T follicular helper cell (primary cell): Measurements from ENCODE around the gene TNFSF8.

ENCODE experiments used
- DNase-seq: peaks from one replicate; pipeline ENCODE4 v3.0.0-alpha.2; 2020; ENCODE audit warnings: low read depth

The TNFSF8 gene

DNA sequence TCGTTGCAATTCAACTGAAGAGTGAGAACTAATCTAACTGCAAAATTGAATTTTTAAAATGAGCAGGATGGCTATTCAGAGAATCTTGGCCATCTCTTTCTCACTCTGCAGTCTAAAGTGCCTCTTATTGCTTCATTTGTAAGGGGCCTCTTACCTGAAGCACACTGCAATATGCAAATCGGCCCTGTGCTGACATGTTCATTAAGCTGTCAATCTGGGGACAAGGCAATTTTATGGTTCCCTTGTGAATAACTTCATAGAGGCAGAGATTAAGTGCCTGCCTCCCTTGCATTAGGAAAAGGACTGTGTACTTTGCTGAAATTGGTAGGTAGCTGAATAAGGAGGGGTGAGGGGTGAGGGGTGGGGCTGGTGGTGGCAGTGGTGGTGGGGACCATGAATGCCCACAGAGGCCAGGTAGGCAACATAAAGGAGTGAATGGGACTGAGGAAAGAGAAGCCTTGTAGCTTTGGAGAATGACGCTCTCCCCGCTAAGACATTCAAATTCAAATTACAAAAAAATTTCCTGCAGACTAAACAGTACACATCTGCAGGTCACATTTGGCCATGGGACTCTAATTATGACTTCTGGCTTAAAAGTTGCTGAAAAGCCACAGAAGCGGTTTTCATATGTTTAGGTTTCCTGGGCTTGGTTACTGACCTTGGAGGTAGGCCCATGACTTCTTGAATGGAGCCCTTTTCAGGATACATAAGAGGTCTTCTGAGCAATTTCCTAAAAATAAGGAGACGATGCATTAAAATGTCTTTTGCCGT, 25.0 kb downstream of the TNFSF8 start:
- no peak for DNase-seq

GRCh38 chr9:114902786-114903524, 27.4 kb downstream of the TNFSF8 start:
- peak; percentile 32 for DNase-seq

- DNase-seq: no peak
Observed at GRCh38 chr9:114900942-114901802, 29.2 kb downstream of the TNFSF8 start.

DNA sequence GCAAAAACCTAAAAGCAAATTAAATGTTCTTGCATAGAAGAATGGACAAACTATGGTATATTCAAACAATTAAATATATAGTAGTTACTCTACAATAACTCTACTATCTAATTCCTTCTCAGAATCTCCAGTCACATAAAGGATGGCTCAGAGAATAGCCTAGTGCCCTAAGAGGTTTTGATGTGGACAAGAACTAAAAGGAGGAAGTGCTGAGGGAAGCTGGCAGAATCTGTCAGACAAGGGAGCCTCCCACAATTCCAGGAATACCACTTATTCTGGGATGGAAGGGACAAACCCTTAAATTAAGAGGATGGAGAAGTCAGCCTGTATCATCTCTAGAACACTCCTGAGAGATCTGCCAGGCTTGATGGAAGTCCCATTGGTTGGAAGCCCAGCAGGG, 30.4 kb downstream of the TNFSF8 start:
- no peak for DNase-seq

- no peak for DNase-seq
Observed at GRCh38 chr9:114899461-114899860, 30.9 kb downstream of the TNFSF8 start.

GRCh38 chr9:114898741-114899140, 31.6 kb downstream of the TNFSF8 start:
- DNase-seq: peak; percentile 81

- DNase-seq: no peak
Observed at GRCh38 chr9:114897196-114897595, 33.2 kb downstream of the TNFSF8 start.

GRCh38 chr9:114896344-114896743, 34.0 kb downstream of the TNFSF8 start:
- DNase-seq: no peak

DNA sequence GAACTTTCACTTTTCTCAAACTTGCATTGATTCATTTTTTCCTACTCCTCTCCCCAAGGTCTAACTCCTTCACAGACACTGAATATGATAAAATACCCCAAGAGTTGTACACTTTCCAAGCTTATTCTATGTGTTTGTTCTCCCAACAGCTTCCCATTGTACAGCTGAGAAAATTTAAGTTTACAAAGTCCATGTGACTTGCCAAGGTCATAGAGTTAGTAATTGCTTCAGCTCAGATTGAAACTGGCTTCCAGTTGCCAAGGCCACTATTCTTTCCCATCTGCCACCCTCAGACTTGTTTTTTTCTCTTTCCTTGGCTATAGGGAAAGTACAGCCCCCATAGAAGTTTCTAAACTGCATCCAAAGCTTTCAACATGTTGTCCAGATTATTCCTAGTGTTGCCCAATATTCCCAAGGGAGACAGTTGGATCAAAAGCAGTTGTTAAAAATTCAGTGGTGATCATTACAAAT, 34.8 kb downstream of the TNFSF8 start:
- DNase-seq: no peak

DNA sequence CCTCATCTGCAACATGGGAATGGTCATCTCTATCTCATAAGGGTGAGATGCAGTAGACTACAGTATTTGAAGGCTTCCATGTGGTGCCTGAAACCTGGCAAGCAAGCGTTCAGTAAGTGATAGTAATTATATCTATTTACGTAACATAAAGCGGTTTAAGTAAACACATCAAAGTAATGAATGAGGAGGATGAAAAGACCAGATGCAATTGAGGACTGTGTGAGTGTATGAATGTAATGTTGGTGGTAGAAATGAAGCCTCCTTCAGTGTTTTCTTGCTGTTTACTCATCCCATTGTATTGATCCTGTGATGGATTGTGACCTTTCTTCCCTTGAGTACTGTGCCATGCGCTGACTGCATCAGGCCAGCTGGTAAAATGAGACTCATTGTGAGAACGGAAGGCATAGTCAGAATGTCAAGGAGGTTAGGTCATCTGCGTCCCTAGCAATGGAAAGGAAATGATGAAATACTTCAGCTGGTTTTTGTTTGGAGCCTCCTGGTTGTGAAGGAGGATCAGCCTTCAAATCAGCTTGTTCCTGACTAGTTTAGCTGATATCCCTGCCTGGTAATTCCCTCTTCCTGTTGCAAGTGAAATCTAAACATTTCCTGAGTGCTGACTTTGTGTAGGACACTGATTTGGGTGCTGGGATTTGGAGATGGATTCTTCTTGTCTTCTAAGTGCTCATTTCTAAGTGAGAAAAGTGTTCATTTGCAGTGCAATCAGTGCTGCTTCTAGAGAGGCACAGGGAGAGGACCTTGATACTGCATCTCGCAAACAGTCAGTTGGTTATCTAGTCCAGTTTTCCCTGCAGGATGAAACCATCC, 35.6 kb downstream of the TNFSF8 start:
- DNase-seq: no peak

DNA sequence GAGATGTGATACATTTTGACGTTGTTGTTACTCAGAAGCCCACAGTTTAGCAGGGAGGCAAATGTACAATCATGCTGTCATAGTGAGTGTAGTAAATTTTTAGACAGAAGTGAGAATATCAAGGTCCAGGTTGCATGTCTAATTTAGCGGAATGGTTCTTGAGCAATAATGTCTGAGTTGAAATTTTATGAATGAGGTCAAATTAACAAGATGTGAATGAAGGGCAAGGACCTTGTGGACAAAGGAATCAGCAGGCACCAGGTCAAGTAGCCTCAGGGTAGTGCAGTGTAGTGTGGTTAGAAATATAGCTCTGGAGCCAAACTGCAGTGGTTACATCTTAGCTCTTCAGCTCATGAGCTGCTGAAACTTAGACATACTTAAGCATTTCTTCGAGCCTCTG, 36.2 kb downstream of the TNFSF8 start:
- DNase-seq: no peak

DNA sequence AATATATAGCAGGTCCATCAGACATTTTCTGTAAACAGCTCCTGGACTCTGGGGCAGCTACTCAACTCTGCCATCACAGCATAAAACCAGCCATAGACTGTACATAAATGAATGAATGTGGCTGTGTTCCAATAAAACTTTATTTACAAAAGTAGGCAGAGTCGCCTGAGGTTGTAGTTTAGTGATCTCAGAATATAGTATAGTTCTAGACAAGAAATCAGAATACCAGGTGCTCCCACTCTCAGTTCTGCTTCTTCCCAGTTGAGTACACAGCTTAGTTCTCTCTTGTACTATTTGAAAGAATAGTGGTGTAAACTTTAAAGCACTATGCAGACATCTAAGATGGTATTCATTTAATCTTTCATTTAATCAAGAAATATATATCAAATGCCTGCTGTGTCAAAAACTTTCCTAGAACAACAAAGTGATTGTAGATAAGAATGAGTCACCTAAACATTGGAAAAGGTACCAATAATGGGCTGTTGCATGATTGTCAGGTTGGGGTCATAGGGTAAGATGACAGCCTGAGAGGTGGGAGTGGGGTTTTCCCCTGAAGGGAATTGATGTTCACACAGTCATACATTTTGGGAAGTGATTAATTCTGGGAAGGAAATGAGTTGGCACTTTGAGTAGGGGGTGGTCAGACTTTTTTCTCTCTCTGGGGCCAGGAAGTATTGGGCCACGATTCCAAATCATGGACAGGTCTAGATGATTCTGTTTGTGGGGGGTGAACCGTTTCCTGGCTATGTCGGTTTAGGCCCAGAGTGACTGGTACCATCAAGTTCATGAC, 37.0 kb downstream of the TNFSF8 start:
- no peak for DNase-seq

DNA sequence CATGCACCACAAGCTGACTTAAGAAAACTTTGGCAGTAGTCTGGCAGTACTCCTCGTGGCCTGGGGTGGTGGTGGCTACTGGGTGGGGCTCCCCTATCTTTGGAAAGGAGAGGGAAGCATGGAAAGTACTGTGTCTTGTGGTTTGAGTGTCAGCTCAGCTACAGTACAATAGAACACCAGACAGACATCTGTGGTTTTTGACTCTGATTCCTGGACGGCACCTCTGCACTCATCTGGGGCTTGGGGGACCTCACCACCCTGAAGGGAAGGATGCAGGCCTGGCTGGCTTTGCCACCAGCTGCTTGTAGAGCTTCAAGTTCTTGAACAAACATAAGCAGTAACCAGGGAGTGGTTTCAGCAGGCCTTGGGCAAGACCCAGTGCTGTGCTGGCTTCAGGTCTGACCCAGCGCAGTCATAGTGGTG, 40.6 kb downstream of the TNFSF8 start:
- DNase-seq: no peak

DNA sequence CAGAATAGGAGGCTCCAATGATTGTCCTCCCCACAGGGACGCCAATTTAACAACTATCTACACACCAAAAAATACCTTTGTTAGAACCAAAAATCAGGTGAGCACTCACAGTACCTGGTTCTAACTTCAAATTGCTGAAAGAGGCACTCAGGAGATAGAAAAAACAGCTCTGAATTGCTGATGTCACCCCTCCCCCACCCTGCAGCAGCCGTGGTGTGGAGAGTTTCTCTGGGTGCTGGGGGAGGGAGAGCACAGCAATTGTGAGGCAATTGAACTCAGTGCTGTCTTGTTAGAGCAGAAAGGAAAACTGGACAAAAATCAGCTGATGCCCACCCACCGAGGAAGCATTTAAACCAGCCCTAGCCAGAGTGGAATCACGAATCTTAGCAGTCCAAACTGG, 41.8 kb downstream of the TNFSF8 start:
- DNase-seq: no peak

DNA sequence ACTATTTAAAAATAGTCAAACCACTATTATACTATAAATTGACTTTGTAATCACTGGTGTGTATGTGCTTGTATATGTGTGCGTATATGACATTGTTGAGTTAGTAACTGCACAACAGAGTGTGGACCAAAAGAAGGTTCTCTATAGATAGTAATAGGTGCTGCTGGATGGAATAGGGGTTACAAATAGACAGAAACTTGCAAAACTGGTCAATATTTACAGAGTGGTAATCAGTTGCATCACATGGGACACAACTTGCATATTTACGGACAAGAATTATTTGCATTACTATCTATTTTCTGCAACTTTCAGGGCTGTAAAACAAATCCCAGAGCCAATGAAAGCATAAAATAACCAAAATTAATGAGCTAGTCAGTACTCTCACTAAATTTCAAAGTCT, 42.4 kb downstream of the TNFSF8 start:
- no peak for DNase-seq

DNA sequence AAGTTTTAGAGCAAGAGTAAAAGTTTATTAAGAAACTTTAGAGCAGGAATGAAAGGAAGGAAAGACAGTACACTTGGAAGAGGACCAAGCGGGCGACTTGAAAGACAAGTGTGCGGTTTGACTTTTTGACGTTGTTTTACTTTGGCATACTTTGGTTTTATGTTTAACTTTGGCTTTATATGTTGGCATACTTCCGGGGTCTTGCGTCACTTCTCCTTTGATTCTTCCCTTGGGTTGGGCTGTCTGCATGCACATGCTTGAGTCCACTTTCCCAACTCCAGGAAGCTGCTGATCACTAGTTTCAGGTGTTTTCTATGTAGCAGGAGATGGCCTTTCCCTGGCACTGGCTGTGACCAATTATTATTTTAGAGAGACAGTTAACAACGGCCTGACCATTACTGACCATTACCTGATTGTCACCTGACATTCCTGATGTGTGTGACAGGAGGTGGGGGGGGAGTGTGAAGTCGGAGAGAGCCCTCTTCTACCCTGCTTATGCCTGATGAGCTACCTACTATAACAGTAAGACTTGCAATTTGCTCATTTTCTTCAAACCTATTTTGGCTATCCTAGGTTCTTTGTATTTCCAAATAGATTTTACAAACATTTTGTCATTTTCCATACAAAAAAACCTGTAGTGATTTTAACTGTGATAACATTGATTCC, 45.5 kb downstream of the TNFSF8 start:
- no peak for DNase-seq

DNA sequence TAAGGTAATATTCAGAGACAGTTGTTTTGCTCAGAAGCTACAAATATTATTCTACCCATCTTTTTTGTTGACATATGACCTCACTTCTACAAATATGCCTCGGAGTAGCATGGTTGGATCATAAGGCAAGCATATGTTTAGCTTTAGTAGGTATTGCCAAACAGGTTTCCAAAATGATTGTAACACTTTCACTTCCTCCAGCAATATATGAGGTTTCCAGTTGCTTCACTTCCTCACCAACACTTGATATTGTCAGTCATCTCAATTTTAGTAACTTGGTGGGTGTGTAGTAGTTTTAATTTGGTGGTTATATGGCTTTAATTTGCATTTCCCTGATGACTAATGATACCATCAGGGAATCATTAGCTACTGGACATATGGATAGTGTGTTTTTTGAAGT, 46.7 kb downstream of the TNFSF8 start:
- DNase-seq: no peak

GRCh38 chr9:114880291-114880745, 50.1 kb downstream of the TNFSF8 start:
- no peak for DNase-seq

DNA sequence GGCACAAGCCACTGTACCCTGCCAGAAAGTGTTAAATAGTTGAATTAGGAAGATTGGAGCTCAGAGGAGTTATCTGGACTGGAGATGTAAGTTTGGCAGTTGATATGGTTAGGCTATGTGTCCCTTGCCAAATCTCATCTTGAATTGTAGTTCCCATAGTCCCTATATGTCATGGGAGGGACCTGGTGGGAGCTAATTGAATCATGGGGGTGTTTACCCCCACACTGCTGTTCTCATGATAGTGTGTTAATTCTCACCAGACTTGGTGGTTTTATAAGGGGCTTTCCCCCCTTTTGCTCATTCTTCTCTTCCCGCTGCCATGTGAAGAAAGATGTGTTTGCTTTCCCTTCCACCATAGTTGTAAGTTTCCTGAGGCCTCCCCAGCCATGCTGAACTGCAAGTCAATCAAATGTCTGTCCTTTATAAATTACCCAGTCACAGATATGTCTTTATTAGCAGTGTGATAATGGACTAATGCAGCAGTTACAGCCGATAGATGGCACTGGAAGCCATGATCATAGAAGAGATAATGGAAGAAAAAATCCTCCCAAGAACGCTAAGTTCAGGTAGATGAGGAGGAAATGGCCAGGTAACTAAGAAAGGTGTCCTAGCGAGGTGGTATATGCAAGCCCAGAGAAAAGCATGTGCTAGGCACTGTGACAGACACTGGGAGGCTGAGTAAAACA, 51.4 kb downstream of the TNFSF8 start:
- no peak for DNase-seq
